NCI-H1436 treated with DMSO at 0.1 percent for 48 hours (cell line): ENCODE results near the gene DYRK1A.
"Not testable (repeated sequence)": the region's sequence is repeated elsewhere in the genome, so short reads cannot be mapped to it uniquely, and the experiment has no call there.

ENCODE experiments used
- DNase-seq: peaks from one replicate; lab custom pipeline; 2025; lab: John Stamatoyannopoulos, UW

The DYRK1A gene

DNA sequence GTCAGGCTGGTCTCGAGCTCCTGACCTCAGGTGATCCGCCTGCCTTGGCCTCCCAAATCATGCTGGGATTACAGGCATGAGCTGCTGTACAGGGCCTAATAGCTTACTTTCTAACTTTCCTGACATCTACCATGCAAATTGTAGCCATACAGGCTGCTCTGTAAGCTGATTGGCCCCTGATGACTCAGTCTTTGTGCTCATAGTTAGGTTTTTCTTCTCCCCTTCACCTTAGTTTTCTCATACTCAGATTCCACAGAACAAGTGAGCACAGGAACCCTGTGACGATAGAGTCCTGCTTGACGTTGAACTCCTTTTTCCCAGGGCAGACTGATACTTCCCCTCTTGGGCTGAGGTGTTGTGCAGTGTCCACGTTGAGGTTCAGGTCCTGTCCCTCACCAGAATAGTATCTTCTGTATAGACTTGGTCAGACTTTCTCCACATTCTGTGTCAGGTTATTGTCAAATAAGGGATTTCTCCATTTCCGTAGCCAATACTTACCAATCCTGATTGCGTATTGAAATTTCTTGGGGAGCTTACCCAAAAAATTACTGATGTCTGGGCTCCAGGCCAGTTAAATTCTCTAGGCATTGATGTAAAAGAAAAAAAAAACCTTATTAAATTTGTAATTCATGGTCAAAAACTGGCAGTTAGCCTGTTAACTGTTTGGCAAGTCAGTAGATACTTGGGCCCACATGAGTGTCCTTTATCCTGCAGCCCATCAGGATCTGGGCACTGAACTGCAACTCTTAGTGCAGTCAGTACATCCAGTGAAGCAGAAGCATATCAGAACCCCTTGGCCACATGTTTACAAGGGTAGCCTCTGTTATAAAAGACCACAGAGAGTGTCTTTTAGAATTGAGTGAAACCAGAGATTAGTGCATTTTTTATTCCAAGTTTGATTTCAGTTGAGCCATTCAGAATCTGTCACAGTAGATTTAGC lies 118.2 kb downstream of the DYRK1A start:
- no peak for DNase-seq

DNA sequence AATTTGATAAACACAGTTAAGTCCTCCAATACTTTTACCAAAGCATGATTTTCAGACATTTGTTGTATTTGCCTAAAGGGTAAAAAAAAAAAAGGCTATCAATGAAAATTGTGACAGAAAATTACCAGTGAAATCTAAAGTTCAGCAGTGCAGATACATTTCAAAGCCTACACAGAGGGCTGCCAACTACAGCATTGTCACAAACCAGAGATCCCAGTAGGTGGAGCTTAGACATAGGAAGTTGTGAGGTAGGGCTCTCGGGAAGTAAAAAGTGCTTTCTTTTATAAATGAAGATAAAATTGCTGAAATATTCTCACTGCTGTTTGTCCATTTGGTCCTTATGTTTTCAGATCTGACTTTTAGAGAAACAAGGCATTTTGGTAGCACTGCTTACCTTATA lies 123.0 kb downstream of the DYRK1A start:
- no peak for DNase-seq

DNA sequence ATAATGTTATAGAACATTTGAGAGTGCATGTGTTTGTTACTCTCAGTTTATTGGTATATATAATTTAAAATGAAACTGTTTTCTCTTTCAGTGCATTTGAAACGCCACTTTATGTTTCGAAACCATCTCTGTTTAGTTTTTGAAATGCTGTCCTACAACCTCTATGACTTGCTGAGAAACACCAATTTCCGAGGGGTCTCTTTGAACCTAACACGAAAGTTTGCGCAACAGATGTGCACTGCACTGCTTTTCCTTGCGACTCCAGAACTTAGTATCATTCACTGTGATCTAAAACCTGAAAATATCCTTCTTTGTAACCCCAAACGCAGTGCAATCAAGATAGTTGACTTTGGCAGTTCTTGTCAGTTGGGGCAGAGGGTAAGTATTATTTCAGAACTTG lies 123.5 kb downstream of the DYRK1A start:
- no peak for DNase-seq

DNA sequence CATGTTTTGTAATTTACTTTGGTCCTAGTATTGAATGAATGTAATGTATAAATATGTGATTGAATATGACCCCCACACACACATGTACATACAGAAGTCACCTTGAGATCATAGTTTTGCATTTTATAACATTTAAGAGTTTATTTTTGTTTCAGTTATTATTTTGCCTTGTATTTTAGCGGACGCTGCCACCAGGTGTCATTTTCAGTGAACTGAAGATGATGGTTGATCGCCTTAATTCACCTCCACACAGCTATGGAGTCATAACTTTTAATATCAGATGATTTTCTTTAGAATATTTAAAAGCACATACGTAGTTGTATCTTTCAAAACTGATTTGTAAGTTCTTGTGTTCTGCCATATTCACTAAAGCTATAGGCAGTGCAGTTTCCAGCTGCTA lies 130.4 kb downstream of the DYRK1A start:
- DNase-seq: no peak

DNA sequence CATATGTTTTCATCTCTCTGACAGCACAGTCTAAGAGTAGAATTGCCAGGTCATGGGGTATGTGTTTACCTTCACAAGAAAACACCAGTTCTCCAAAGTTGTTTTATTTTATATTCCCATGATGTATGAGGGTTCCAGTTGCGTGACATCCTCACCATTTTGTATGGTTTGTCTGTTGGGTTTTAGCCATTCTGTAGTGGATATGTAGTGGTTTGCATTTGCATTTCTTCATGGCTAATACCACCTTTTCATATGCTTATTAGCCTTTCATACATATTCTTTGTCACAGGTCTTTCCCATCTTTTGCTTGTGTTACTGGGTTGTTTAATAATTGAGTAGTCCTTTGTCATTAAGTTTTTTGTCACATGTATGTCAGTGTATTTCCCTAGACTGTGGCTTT lies 132.1 kb downstream of the DYRK1A start:
- no peak for DNase-seq

DNA sequence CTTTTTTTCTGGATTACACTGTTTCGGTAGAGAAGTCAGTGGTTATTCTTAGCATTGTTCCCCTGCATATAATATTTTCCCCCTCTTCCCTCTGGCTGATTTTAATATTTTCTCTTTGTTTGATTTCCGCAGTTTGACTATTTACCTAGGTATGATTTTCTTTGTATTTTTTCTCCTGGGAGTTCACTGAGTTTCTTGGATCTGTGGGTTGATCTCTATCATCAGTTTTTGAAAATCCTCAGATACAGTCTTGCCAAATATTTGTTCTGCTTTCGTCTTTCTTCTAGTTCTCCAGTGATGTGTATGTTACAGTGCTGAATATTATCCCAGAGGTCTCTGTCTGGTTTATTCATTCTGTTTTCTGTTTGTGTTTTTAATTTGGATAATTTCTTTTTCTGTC lies 136.4 kb downstream of the DYRK1A start:
- DNase-seq: no peak

DNA sequence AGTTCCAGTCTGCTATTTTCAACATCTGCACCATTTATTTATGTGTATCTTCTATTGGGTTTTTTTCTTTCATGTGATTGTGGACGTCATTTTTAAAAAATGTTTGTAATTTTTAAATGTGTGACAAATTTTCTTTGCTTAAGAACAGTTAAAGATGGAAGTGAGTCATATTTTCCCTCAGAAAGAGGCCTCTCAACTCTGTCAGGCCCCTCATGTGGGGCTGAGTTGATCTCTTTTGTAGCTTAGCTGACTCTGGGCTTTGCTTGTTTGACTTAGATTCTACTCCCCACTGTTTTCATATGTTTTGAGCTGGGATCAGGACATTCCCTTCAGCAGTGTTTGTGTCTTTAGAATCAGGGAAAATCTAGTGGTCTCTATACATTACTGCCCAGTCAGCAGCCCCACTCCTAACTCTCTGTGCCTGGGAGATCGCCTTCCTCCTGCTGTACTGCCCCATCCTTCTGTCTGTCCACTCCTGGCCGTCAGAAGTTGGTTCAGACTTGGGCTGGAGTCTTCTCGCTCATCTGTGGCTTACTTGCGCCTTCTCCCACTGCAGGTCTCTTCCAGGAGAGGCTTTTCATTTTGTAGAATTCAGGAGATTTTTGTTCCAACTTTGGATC lies 137.4 kb downstream of the DYRK1A start:
- DNase-seq: no peak

DNA sequence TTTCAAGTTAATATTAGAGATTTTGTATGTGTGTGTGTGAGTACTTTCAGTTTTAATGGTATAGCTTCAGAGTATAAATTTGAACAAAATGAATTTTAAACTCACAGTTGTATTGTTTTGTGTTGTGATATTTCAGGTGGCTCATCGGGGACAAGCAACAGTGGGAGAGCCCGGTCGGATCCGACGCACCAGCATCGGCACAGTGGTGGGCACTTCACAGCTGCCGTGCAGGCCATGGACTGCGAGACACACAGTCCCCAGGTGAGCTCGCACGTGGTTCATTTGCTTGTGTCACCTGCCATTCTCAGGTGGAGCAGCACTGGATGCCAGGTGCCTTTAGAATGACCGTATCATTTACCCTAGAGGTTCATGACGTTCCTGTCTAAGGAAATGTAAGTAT lies 139.4 kb downstream of the DYRK1A start:
- DNase-seq: no peak

DNA sequence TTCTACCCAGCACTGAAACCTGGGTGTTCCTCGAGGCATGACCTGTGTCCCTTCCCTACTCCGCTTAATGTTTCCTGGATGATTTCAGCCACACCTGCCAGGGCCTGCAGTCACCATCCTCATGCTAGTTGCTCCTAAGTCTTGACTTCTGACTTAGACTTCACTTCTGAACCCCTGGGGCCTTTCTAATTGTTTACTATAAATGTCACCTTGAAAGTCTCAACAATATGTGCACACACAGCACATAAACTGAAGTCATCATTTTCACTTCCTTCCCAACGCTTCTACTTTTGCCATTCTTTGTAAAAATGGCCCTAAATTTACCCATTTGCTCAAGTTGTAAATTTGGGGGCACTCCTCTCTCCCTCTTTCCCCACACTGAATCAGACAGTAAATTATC lies 141.1 kb downstream of the DYRK1A start:
- DNase-seq: no peak

DNA sequence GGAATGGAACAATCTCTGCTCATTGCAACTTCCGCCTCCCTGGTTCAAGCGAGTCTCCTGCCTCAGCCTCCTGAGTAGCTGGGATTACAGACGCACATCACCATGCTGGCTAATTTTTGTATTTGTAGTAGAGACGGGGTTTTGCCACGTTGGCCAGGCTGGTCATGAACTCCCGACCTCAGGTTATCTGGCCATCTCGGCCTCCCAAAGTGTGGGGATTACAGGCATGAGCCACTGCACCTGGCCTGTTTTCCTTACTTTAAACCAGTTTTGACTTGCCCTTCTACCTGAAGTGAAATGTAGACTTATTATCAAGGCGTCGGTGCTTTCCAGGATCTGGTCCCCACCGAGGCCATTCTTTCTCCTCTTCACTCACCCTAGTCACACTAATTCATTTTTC lies 141.8 kb downstream of the DYRK1A start:
- no peak for DNase-seq

DNA sequence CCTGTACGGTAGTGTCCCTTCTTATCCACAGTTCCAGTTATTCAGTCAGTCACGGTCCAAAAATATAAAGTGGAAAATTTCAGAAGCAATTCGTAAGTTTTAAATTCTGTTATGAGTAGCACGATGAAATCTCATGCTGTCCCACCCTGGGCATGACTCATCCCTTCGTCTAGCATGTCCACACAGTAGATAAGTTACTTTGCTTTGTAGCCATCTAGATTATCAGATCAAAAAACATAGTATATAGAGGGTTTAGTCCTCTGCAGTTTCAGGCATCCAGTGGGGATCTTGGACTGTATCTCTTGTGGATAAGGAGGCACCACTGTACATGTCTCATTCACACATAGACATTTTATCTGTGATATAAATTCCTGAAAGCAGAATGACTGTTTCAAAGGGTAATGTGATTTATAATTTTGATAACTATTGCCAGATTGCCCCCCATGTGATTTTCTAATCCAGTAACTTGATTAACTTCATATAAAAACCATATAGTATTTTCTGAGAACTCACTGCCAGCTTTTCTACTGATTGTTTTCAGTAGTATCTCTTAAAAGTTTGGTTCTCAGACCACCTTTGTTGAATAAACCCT lies 143.3 kb downstream of the DYRK1A start:
- no peak for DNase-seq

DNA sequence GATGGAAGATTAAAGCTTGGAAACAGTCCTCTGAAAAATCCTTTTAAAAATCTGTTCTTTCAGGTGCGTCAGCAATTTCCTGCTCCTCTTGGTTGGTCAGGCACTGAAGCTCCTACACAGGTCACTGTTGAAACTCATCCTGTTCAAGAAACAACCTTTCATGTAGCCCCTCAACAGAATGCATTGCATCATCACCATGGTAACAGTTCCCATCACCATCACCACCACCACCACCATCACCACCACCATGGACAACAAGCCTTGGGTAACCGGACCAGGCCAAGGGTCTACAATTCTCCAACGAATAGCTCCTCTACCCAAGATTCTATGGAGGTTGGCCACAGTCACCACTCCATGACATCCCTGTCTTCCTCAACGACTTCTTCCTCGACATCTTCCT lies 145.3 kb downstream of the DYRK1A start:
- DNase-seq: no peak

DNA sequence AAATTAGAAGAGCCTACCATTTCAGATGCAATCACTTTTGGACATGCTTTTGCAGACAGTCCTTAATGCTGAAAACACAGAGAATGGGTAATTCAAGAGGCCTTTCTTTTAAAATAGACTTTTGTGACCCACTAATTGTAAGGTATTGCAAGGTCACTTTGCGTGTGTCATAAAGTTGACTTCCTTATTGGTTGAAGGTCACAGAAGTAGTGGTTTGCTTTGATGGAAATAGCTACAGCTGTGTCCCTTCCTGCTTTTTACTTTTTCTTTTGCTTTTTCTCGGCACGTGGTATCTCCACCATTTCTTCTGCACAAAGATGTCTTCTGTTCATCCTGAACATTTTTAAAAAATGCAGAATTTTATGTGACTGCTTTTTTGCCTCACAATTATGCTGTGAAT lies 146.8 kb downstream of the DYRK1A start:
- no peak for DNase-seq

DNA sequence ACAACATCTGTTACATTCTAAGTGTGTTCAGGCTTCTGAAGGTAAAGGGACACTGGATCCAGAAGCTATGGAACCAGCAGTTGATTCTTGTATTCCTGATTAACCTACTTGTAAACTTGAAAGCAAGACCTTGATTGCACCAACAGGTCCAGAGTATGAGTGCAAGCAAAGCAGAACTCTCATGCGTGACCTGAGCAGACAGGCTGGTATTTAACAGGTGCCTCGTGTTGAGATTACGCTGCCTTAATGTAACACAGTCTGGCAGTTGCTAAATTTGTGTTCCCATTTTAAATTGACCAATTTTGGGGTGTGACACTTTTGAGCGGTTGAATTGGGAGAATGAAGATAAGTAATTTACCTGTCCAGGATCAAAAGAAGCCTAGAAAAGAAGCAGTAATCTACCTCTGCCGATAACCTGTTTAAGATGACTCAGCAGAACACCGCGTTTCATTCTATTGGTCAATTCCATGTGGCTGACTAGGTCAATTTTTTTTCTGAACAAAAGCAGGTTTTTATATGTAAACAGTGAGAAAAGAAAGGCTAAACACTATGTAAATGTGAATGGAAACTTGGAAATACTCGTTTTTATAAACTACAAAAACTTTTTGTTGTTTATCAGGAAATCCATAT lies 147.6 kb downstream of the DYRK1A start:
- no peak for DNase-seq

DNA sequence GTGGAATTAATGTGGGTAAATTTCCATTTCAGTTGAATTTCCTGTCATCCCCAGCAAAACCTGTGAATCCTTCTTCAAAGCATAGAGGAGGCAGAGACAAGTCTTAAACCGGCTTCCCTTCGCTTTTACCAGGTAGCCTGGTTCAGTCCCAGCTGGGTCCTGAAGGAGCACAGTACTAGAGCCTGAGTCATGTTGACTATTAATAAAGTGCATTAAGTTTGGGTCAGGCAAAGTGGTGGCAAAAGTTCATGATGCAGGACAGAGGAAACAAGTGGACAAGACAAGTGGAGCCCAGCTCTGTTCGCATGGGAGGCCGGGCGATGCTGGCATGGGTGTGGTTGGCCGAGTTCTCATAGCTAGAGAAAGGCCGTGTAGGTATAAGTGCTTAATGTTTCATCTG lies 150.4 kb downstream of the DYRK1A start:
- DNase-seq: no peak

DNA sequence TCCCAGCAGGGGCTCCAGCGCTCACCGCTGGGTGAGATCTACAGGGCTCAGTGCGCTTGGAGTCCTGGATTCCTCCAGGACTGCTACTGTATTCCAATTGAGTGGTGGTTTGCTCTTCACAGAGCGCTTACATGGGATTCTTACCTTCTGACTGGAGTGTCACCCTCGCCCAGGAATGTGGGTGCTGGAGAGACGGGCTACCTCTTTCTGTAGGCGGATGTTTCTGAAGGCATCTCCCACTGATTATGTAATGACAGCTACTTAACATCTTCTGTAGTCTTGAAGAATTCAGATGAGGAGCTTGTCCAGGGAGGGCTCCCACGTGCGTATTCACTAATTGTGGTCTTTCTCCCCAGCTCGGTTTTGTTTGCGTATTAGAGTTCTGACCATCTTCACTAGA lies 154.2 kb downstream of the DYRK1A start:
- DNase-seq: no peak

DNA sequence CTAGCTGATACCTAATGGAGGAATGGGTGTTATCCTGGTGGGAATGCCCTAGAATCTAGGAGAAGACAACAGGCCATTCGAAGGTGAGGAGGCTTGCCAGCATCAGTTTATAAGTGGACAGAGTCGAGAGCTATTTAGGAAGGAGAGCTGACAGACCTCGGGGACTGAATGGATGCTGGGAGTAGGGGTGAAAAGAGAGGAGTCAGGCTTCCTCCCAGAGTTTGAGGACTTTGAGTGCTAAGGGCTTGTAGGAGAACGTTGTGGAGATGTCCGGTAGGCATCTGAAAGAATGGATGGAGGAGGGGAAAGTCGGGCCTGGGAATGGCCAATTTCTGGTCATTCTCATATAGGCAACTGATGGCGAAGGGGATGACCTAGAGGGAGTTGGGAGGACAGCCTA lies 155.1 kb downstream of the DYRK1A start:
- no peak for DNase-seq

DNA sequence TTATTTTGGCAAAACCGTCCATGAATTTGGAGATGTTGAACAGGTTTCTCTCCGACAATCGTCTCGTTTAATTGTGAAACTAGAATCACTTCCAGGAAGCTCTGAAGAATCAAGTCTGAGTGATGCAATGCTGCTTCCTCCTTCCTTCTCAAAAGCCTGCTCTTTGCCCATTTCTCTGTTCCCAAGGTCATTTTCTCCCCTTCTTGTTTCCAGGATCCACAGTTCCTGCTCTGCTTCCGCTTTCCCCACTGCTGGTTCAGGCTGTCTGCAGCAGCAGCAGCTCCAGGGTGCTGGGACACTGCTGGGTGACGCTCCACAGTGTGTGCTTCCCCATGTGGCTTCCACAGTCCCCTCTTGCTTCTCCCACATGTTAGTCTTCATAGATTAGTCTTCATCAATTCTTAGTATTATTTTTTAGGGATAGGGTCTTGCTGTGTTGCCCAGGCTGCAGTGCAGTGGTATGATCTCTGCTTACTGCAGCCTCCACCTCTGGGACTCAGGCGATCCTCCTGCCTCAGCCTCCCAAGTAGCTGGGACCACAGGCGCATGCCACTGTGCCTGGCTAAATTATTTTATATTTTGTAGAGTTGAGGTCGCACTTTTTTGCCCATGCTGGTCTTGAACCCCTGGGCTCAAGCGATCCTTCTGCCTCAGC lies 156.2 kb downstream of the DYRK1A start:
- DNase-seq: no peak

DNA sequence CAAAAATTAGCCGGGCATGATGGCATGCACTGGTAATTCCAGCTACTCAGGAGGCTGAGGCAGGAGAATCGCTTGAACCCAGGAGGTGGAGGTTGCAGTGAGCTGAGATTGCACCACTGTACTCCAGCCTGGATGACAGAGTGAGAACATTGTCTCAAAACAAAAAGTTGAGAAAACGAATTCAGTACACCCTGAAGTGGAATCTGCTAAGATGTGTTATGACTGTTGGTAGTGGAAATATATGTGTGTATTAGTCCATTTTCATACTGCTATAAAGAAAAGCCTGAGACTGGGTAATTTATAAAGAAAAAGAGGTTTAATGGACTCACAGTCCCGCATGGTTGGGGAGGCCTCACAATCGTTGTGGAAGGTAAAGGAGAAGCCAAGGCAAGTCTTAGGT lies 158.4 kb downstream of the DYRK1A start:
- not testable (repeated sequence) for DNase-seq

DNA sequence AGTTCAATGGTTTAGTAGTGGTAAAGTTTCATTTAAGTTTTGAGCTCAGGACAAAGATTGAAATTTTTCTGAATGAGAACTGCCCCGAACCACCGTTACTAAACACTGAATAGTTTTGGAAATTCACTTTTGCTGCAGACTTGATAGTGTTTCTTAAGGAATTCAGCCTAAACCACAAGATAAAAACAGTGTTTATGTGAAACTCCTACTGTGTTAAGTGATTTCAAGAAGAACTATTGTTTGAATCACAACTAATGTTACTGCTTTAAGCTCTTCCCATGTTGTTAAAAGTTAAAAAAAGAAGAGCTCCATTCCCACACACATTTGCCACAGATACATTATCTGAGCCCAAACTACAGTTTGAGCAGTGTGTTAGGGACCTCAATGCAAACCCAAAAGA lies 159.2 kb downstream of the DYRK1A start:
- no peak for DNase-seq

DNA sequence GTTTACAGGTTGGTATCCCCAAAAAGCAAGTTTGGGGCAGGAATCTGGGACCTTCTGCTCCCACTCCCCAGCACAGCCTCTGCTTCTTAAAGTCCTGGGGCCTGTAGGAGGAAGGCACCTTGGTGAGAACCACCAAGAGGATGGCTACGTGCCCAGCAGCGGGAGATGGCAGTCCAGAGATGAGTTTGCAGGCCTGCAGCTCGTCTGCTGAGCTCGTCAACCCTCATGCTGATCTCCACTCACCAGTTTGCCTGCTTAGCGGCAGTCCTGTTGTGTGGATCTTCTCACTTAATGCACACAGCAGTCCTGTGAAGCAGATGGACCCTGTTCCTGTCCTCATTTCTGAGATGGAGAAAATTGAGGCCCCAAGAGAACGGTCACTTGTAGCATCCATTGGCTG lies 160.5 kb downstream of the DYRK1A start:
- no peak for DNase-seq

DNA sequence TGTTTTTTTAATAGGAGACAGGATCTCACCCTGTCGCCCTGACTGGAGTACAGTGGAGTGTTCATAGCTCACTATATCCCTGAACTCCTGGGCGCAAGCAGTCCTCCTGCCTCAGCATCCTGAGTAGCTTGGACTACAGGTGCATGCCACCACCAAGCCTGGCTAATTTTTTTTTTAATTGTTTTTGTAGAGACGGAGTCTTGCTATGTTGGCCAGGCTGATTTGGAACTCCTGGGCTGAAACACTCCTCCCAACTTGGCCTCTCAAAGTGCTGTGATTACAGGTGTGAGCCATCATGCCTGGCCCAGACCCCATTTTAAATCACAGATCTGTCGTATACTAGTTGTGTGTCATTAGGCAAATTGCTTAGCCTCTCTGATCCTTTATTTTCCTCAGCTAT lies 161.1 kb downstream of the DYRK1A start:
- DNase-seq: no peak
